ENCODE data around the gene NUP98. TPM values are rescaled to one million over a fixed set of nuclear protein-coding genes. Genes with fewer than 3 reads are reported as not detected.

The NUP98 gene
- polyA plus RNA-seq, 2 of the 4 experiments (the other 2 are of a cell fraction), result 54.2 to 121 TPM

GRCh38 chr11:3669742-3670183, 127.6 kb downstream of the NUP98 start:
- TF ChIP-seq CBX8 (IDR thresholded peaks at IDR 0.05) (no peak), HOXB5 (CRISPR knock-in tag; IDR thresholded peaks at IDR 0.05) (no peak), JUNB (IDR thresholded peaks at IDR 0.05) (no peak), TFCP2L1 (CRISPR knock-in tag; IDR thresholded peaks at IDR 0.05) (no peak)
- ChIA-PET POLR2A (no interaction called here), CTCF (interaction anchor here (1.0 kb wide), 1 partner anchor 9 kb away, joined by 4 read pairs; no protein-coding TSS in a partner anchor)
- 93% methylated on average over 5 of the region's 5 CpGs for WGBS (ENCODE audit: missing lambda C conversion rate)
- Histone ChIP-seq H3K4me2 (no peak overlapping the region), H3K4me3 (no peak overlapping the region), H3K4me1 (no peaks in the 10 kb centered on the region), H3K9me3 (no peaks in the 10 kb centered on the region), H3K27ac (no peak overlapping the region)
- ATAC-seq (peak in 1 of 2 experiments; percentile 27; a peak in 3 of 6 replicates), DNase-seq (ENCODE audit: low read depth in 1 of 2, low spot score in 1 of 2) (no peak), FAIRE-seq (no peak)

DNA sequence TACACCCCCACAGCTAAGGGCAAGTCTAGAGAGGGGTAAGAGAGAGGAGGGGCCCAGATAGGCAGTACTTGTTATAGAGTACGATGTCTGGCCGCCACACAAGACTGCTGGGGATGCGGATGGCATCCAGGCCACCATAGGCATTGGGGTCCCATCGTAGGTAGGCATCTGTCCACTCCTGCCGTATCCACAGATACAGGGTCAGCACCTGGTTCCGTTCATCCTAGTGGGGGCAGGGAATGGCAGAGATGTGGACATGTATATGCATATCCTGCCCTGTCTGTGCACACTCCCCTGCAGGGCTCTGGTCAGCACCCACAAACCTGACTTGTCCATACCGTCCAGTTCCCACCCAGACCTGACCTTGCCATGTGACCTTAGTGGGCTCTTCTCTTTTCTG, 128.2 kb downstream of the NUP98 start:
- no peaks in the 10 kb centered on the region for H3K4me1 ChIP-seq
- FAIRE-seq, result no peak
- H3K27ac ChIP-seq, result no peak overlapping the region
- no peak for DNase-seq (ENCODE audit: low read depth in 1 of 2, low spot score in 1 of 2)
- H3K4me3 ChIP-seq, result no peak overlapping the region
- no peak for TF ChIP-seq GATA3 (IDR thresholded peaks at IDR 0.05; ENCODE audit: borderline replicate concordance)
- no peak for TF ChIP-seq POLR2A (IDR thresholded peaks at IDR 0.05; ENCODE audit: low read length)
- TF ChIP-seq RAD21 (conservative IDR thresholded peaks at IDR 0.05 in 1 of 2, IDR thresholded peaks at IDR 0.05 in 1 of 2), result no peak
- TF ChIP-seq CHD4 (IDR thresholded peaks at IDR 0.05; ENCODE audit: borderline replicate concordance), result no peak
- TF ChIP-seq EHF (CRISPR knock-in tag; IDR thresholded peaks at IDR 0.05), result no peak
- no peak for TF ChIP-seq CBX2 (IDR thresholded peaks at IDR 0.05; ENCODE audit: borderline replicate concordance, low read depth)
- no peak for TF ChIP-seq CEBPB (IDR thresholded peaks at IDR 0.05)
- no peak for TF ChIP-seq BCL3 (IDR thresholded peaks at IDR 0.05)
- no peak for TF ChIP-seq HOXB13 (CRISPR knock-in tag; IDR thresholded peaks at IDR 0.05; ENCODE audit: low read depth)
- TF ChIP-seq HOXA7 (CRISPR knock-in tag; IDR thresholded peaks at IDR 0.05), result no peak
- WGBS (ENCODE audit: missing lambda C conversion rate), result 98% methylated on average over 7 of the region's 7 CpGs
- peak in 1 of 2 experiments; percentile 7; a peak in 1 of 6 replicates for ATAC-seq
- no peaks in the 10 kb centered on the region for H3K9me3 ChIP-seq
- no peak overlapping the region for H3K4me2 ChIP-seq
- CTCF ChIA-PET, result interaction anchor here (0.8 to 1.7 kb wide), 3 partner anchors 10 to 140 kb away, joined by 3 to 7 read pairs (median 4); partner anchors contain the start of gene PGAP2
- POLR2A ChIA-PET, result no interaction called here

GRCh38 chr11:3667149-3668035, 130.0 kb downstream of the NUP98 start:
- H3K27ac ChIP-seq, result no peak overlapping the region
- 96% methylated on average over 74 of the region's 89 CpGs for WGBS (ENCODE audit: missing lambda C conversion rate)
- H3K4me2 ChIP-seq, result no peak overlapping the region
- no peak overlapping the region for H3K4me3 ChIP-seq
- no peak for TF ChIP-seq HES2 (IDR thresholded peaks at IDR 0.05)
- no peak for TF ChIP-seq HDAC2 (IDR thresholded peaks at IDR 0.05)
- no peak for TF ChIP-seq EP300 (IDR thresholded peaks at IDR 0.05)
- TF ChIP-seq CHD4 (IDR thresholded peaks at IDR 0.05; ENCODE audit: borderline replicate concordance), result no peak
- no peak for TF ChIP-seq CEBPB (IDR thresholded peaks at IDR 0.05)
- TF ChIP-seq, protein P1, sequence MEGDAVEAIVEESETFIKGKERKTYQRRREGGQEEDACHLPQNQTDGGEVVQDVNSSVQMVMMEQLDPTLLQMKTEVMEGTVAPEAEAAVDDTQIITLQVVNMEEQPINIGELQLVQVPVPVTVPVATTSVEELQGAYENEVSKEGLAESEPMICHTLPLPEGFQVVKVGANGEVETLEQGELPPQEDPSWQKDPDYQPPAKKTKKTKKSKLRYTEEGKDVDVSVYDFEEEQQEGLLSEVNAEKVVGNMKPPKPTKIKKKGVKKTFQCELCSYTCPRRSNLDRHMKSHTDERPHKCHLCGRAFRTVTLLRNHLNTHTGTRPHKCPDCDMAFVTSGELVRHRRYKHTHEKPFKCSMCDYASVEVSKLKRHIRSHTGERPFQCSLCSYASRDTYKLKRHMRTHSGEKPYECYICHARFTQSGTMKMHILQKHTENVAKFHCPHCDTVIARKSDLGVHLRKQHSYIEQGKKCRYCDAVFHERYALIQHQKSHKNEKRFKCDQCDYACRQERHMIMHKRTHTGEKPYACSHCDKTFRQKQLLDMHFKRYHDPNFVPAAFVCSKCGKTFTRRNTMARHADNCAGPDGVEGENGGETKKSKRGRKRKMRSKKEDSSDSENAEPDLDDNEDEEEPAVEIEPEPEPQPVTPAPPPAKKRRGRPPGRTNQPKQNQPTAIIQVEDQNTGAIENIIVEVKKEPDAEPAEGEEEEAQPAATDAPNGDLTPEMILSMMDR (IDR thresholded peaks at IDR 0.05), result no peak
- no peak for TF ChIP-seq ZNF302 (CRISPR knock-in tag; IDR thresholded peaks at IDR 0.05)
- no peak for TF ChIP-seq KDM1A (IDR thresholded peaks at IDR 0.05; ENCODE audit: low read depth)
- TF ChIP-seq JUN (IDR thresholded peaks at IDR 0.05), result no peak
- no peak for TF ChIP-seq ZSCAN20 (CRISPR knock-in tag; IDR thresholded peaks at IDR 0.05)
- no peak for TF ChIP-seq RFX5 (IDR thresholded peaks at IDR 0.05)
- TF ChIP-seq HOXB5 (CRISPR knock-in tag; IDR thresholded peaks at IDR 0.05), result no peak
- no peak for TF ChIP-seq GATA3 (IDR thresholded peaks at IDR 0.05; ENCODE audit: borderline replicate concordance)
- TF ChIP-seq CBX2 (IDR thresholded peaks at IDR 0.05; ENCODE audit: borderline replicate concordance, low read depth), result no peak
- ChIA-PET CTCF (interaction anchor here (1.7 kb wide), 1 partner anchor 141 kb away, joined by 7 read pairs; the partner anchor contains the start of gene PGAP2), POLR2A (no interaction called here)
- no peaks in the 10 kb centered on the region for H3K4me1 ChIP-seq
- H3K9me3 ChIP-seq, result no peaks in the 10 kb centered on the region
- no peak for FAIRE-seq
- no peak for ATAC-seq
- no peak for DNase-seq (ENCODE audit: low read depth in 1 of 2, low spot score in 1 of 2)

Data from A549 (cell line).